RWPE2 (cell line): ENCODE measurements around the gene SORCS1.
A peak's percentile ranks its signal among the peaks of the same experiment; 100 is the strongest.

Experiments used
- ATAC-seq: fragments of 200-7000 bp; cut with Tn5 transposase; 3 replicates; pipeline ENCODE4 v1.9.1; 2021; ENCODE audit warnings: low read depth
- DNase-seq: peaks from one replicate; pipeline ENCODE4 v3.0.0-alpha.2; 2020; ENCODE audit warnings: low spot score
- H3K27ac ChIP-seq: fragments of 450-650 bp; 2 replicates; pipeline ENCODE4 v1.5.1; 2017; ENCODE audit warnings: mild to moderate bottlenecking; ENCODE audit not compliant: poor library complexity, severe bottlenecking
- H3K27me3 ChIP-seq: fragments of 250-450 bp; sonication (Bioruptor Pico); 2 replicates; pipeline ENCODE4 v1.5.1; 2021; ENCODE audit warnings: mild to moderate bottlenecking, moderate library complexity; ENCODE audit not compliant: insufficient read depth, poor library complexity, severe bottlenecking
- H3K36me3 ChIP-seq: fragments of 250-450 bp; sonication (Bioruptor Pico); 2 replicates; pipeline ENCODE4 v1.5.1; 2020; ENCODE audit warnings: low read depth, mild to moderate bottlenecking, moderate library complexity
- H3K4me1 ChIP-seq: fragments of 250-450 bp; sonication (Bioruptor Pico); 2 replicates; pipeline ENCODE4 v1.5.1; 2021; ENCODE audit warnings: mild to moderate bottlenecking, moderate library complexity; ENCODE audit not compliant: insufficient read depth, poor library complexity, severe bottlenecking
- H3K4me3 ChIP-seq: fragments of 250-450 bp; sonication (Bioruptor Pico); 2 replicates; pipeline ENCODE4 v1.5.1; 2021; ENCODE audit warnings: mild to moderate bottlenecking, moderate library complexity; ENCODE audit not compliant: severe bottlenecking
- H3K9me3 ChIP-seq: fragments of 250-450 bp; sonication (Bioruptor Pico); 2 replicates; pipeline ENCODE4 v1.5.1; 2021; ENCODE audit warnings: mild to moderate bottlenecking, moderate library complexity; ENCODE audit not compliant: severe bottlenecking
- TF ChIP-seq, protein P1 (sequence below): fragments of 450-650 bp; IDR thresholded peaks from one replicate; pipeline ENCODE4 v1.5.1; 2017; ENCODE audit warnings: mild to moderate bottlenecking, moderate library complexity; ENCODE audit not compliant: poor library complexity, severe bottlenecking

SORCS1 gene

DNA sequence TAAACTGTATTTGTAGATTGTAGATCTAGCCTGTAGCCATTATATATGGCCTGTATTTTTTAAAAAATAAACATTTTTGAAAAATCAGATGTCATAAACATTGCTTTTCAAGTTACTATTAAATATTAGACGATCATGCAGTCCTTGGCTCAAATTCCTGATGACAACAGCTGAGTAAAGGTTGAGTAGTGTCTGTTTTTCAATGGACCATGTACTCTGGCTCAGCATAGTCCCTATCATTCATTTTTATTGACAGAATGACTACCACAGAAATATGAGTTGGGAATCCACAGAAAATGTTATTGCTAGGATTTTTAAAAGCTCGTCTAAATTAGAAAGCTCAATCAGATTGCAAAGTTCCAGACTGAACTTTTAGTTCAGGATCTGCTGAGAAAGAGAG, 145.4 kb downstream of the SORCS1 start:
- no peak overlapping the region for H3K27ac ChIP-seq
- ATAC-seq (no peak), DNase-seq (no peak)
- H3K36me3 ChIP-seq = no peaks in the 10 kb centered on the region
- H3K9me3 ChIP-seq = no peaks in the 10 kb centered on the region
- no peak overlapping the region for H3K4me3 ChIP-seq
- H3K27me3 ChIP-seq = no peaks in the 10 kb centered on the region
- TF ChIP-seq, protein P1, sequence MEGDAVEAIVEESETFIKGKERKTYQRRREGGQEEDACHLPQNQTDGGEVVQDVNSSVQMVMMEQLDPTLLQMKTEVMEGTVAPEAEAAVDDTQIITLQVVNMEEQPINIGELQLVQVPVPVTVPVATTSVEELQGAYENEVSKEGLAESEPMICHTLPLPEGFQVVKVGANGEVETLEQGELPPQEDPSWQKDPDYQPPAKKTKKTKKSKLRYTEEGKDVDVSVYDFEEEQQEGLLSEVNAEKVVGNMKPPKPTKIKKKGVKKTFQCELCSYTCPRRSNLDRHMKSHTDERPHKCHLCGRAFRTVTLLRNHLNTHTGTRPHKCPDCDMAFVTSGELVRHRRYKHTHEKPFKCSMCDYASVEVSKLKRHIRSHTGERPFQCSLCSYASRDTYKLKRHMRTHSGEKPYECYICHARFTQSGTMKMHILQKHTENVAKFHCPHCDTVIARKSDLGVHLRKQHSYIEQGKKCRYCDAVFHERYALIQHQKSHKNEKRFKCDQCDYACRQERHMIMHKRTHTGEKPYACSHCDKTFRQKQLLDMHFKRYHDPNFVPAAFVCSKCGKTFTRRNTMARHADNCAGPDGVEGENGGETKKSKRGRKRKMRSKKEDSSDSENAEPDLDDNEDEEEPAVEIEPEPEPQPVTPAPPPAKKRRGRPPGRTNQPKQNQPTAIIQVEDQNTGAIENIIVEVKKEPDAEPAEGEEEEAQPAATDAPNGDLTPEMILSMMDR = no peak
- H3K4me1 ChIP-seq = no peaks in the 10 kb centered on the region

DNA sequence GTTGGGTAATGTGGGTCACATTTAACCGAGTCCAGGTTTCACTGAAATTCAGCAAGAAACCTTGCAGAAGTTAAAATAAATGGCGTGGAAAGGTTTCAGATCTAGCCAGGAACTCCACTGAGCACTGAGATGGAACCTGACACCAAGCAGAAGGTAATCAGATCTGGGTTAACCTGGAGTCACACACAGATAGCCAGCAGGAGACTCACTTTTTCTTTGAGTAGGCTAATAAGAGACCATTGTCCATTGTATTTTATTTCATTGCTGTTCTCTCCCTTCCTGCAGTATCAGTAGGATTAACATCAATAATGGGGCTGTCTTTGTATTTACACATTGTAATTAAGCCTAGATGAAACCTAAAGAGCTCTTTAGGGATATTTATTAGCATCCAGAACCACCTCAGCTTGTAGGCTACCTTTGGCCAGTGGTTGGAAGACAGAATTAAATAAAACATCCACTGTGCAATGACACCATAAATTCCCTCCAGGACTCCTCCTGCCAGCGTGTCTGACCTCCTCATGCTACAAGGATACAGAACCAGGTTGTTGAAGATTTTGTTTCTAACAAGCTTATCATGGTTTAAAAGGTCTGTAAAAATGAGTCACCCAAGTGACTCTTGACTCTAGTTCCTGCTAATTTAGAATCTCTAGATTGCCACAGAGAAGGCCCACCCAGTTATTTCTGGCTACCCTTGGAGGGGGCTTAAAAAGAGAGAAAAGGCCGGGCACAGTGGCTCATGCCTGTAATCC, 151.1 kb downstream of the SORCS1 start:
- Histone ChIP-seq H3K27me3 (no peaks in the 10 kb centered on the region), H3K9me3 (no peaks in the 10 kb centered on the region), H3K4me1 (no peaks in the 10 kb centered on the region), H3K27ac (no peak overlapping the region), H3K36me3 (no peaks in the 10 kb centered on the region), H3K4me3 (no peak overlapping the region)
- TF ChIP-seq, protein P1 = no peak
- no peak for ATAC-seq
- DNase-seq = no peak

DNA sequence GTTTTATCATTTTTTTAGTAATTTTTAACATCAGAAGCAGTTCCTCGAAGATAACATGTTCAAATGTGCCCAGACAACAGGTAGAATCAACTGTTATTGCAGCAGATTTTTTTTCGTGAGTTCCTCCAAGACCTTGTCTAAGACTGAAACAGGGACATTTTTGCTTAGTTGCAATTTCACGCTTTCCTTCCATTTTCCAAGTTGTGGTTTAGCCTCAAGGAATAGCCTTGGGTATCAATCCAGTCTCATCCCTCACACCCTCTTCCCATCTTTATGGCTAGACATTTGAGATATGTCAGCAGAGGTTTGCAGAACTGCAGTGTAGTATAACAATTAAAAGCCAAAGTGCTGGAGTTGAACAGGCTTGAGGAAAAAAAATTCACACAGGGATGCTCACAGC, 152.5 kb downstream of the SORCS1 start:
- DNase-seq = no peak
- no peaks in the 10 kb centered on the region for H3K4me1 ChIP-seq
- no peak for ATAC-seq
- H3K9me3 ChIP-seq = no peaks in the 10 kb centered on the region
- no peak overlapping the region for H3K27ac ChIP-seq
- no peaks in the 10 kb centered on the region for H3K27me3 ChIP-seq
- TF ChIP-seq, protein P1 = no peak
- no peak overlapping the region for H3K4me3 ChIP-seq
- H3K36me3 ChIP-seq = no peaks in the 10 kb centered on the region

DNA sequence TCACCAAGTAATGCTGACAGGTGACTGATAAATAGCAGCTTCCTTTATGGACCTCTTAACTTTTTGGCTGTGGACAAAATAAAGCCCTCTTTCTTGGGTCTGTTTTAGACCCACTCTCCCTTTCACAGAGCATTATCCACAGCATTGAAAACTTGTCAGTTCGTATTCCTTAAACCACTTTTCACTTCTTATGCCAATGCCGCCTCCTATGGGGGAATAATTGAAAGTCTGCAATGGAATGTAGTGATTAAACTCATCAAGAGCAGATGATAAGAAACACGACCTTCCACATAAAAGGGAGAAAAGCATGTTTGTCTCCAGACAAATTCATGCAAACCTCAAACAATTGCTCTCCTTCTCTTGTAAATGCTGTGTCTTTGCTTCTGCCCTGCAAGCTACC, 153.4 kb downstream of the SORCS1 start:
- TF ChIP-seq, protein P1 = peak; percentile 11
- ATAC-seq (no peak), DNase-seq (no peak)
- Histone ChIP-seq H3K27me3 (no peaks in the 10 kb centered on the region), H3K4me1 (no peaks in the 10 kb centered on the region), H3K4me3 (no peak overlapping the region), H3K9me3 (no peaks in the 10 kb centered on the region), H3K36me3 (no peaks in the 10 kb centered on the region), H3K27ac (no peak overlapping the region)

DNA sequence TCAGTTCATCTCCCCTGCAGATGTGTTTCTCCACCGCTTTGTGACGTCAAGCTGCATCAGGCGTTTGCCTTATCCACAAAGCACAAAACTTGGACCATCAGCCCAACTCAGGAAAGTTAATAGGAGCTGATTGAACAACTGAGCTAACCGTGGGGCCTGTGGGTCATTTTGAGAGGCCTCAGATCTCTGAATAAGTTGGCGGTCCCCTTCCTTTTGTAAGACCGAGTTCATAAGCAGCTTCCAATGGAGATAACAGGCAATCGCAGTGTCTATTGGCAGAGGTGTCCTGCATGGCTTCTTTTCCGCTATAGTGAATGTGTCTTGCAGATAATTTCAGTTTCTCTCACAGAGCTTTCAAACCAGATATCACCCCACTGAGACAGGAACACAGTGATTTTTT, 154.0 kb downstream of the SORCS1 start:
- Histone ChIP-seq H3K36me3 (no peaks in the 10 kb centered on the region), H3K27ac (no peak overlapping the region), H3K27me3 (no peaks in the 10 kb centered on the region), H3K9me3 (no peaks in the 10 kb centered on the region), H3K4me1 (no peaks in the 10 kb centered on the region), H3K4me3 (no peak overlapping the region)
- ATAC-seq (no peak), DNase-seq (no peak)
- TF ChIP-seq, protein P1 = no peak
